Type B pancreatic cell (in vitro differentiated cells): ENCODE data around the gene HSPB1. TPM values are rescaled to one million over a fixed set of nuclear protein-coding genes. Genes with fewer than 3 reads are reported as not detected.
"Not testable (repeated sequence)": the region's sequence is repeated elsewhere in the genome, so short reads cannot be mapped to it uniquely, and the experiment has no call there.

Experiments used
- DNase-seq: peaks from one replicate; pipeline ENCODE4 v3.0.0; 2021; ENCODE audit warnings: mixed read lengths; ENCODE audit not compliant: unreplicated experiment; ENCODE audit errors: extremely low spot score
- H3K27ac Mint-ChIP-seq: 2 replicates; pipeline ENCODE4 v1.8.0; 2021; ENCODE audit warnings: mild to moderate bottlenecking, mixed read lengths
- H3K27me3 Mint-ChIP-seq: 2 replicates; pipeline ENCODE4 v1.8.0; 2021; ENCODE audit warnings: mixed read lengths
- H3K36me3 Mint-ChIP-seq: 2 replicates; pipeline ENCODE4 v1.8.0; 2021; ENCODE audit warnings: mixed read lengths
- H3K4me1 Mint-ChIP-seq: one replicate; pipeline ENCODE4 v1.8.0; 2021; ENCODE audit warnings: mixed read lengths; ENCODE audit not compliant: unreplicated experiment
- H3K4me3 Mint-ChIP-seq: 2 replicates; pipeline ENCODE4 v1.8.0; 2021; ENCODE audit warnings: mild to moderate bottlenecking, mixed read lengths
- H3K9me3 Mint-ChIP-seq: 2 replicates; pipeline ENCODE4 v1.8.0; 2021; ENCODE audit warnings: mixed read lengths
- CTCF ChIP-seq: fragments of 200-600 bp; sonication (generic); conservative IDR thresholded peaks from 2 replicates; pipeline ENCODE4 v1.5.0; 2021; ENCODE audit warnings: antibody characterized with exemption, mild to moderate bottlenecking
- total RNA-seq: library from RNA; stranded (reverse); gene quantifications from 2 replicates; pipeline ENCODE4 v1.2.1, GENCODE V29; 2021; ENCODE audit warnings: low replicate concordance

Gene HSPB1
- total RNA-seq, 1 donor from 2014 or later, result 228 TPM

DNA sequence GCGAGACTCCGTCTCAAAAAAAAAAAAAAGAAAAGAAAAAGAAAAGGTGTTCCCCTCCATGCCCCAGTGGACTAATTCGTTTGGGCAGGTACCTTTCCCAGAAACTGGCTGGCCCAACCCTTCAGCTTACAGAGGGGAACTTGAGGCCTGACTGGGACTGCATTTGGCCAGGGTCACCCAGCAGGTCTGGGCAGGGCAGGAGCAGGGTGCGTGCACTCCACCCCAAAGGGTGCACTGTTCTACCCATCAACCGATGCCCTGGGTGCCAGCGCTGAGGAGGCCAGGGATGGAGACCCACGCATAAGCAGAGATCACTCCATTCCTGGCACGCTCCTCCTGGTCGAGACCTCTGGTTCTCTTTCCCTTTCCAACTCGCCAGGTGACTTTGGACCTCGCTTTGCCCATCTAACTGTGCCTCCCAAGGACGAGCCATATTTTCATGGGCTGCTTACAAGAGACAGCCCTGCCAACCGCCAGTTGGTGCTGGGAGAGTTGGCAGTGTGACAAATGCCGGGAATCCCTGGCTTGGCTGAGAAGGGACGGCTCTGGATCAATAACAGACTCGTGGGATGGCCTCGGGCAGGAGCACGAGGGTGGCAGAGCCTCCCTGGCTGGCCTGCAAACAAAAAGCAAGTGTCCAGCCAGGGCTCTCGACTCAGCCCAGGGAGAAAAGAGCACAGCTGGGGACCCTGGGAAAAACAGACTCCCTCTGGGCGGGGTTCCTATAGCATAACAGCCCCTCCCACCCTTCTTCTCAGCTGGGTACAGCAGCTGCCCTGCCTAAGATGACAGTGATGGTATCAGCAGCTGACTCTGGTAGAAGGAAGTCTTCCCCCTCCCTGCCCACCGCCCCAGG lies 7.9 kb downstream of the HSPB1 start:
- DNase-seq, result no peak
- Mint-ChIP-seq H3K27me3 (no peaks in the 10 kb centered on the region), H3K4me1 (peaks cover 13% of the 10 kb centered on the region), H3K36me3 (no peaks in the 10 kb centered on the region), H3K9me3 (no peaks in the 10 kb centered on the region), H3K4me3 (no peak overlapping the region), H3K27ac (no peak overlapping the region)
- TF ChIP-seq CTCF, result no peak

- not testable (repeated sequence) for H3K27me3 Mint-ChIP-seq, H3K27ac Mint-ChIP-seq, H3K4me1 Mint-ChIP-seq, H3K9me3 Mint-ChIP-seq, H3K4me3 Mint-ChIP-seq, DNase-seq, H3K36me3 Mint-ChIP-seq
These were observed 9.4 kb downstream of the HSPB1 start for GRCh38 chr7:76311838-76312237.

DNA sequence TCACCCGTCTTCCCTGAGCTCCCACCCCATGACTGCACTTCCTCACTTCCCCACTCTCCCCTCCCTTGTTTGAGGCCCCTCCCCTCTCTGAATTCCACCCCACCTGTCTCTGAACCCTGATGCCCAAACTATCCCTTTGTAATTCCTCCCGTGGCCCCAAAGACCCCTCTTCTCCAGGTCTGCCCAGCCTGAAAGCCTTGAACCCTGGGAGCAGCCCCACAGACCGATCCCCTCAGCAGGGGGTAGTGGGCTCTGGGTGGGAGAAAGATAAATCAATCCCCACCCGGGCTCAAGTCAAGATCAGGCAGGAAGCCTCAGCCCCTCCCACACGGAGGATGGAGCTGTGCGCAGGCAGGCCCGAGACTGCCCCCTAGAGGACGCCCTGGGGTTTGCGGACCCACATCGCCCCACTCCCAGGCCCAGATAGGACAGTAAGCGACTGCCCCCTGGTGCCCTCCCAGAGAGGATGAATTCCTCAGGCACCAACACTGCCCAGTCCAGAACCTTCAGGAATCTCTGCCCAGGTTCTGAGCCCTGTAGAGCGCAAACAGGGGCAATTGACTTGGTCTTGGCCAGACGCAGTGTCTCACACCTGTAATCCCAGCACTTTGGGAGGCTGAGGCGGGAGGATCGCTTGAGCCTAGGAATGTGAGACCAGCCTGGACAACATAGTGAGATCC lies 11.7 kb downstream of the HSPB1 start:
- peak; percentile 100 for TF ChIP-seq CTCF
- Mint-ChIP-seq H3K27me3 (no peaks in the 10 kb centered on the region), H3K9me3 (no peaks in the 10 kb centered on the region), H3K36me3 (no peaks in the 10 kb centered on the region), H3K4me3 (peak overlapping the region; percentile 39), H3K4me1 (peaks cover 21% of the 10 kb centered on the region), H3K27ac (peak overlapping the region; percentile 46)
- DNase-seq, result peak; percentile 96

- H3K4me3 Mint-ChIP-seq, H3K27ac Mint-ChIP-seq, H3K9me3 Mint-ChIP-seq, DNase-seq, H3K36me3 Mint-ChIP-seq, H3K27me3 Mint-ChIP-seq: not testable (repeated sequence)
- peaks cover 23% of the 10 kb centered on the region for H3K4me1 Mint-ChIP-seq
These were observed 12.3 kb downstream of the HSPB1 start for GRCh38 chr7:76314740-76315139.

GRCh38 chr7:76315364-76315763 lies 12.9 kb downstream of the HSPB1 start:
- Mint-ChIP-seq H3K36me3 (no peaks in the 10 kb centered on the region), H3K27me3 (no peaks in the 10 kb centered on the region), H3K27ac (no peak overlapping the region), H3K4me1 (peaks cover 23% of the 10 kb centered on the region), H3K9me3 (no peaks in the 10 kb centered on the region), H3K4me3 (no peak overlapping the region)
- no peak for DNase-seq
- no peak for TF ChIP-seq CTCF

- DNase-seq, result no peak
- Mint-ChIP-seq H3K4me1 (peaks cover 23% of the 10 kb centered on the region), H3K36me3 (peaks cover 4% of the 10 kb centered on the region), H3K27me3 (no peaks in the 10 kb centered on the region), H3K27ac (peak overlapping the region; percentile 93), H3K9me3 (no peaks in the 10 kb centered on the region), H3K4me3 (peak overlapping the region; percentile 94)
- no peak for TF ChIP-seq CTCF
These were observed 14.7 kb downstream of the HSPB1 start for GRCh38 chr7:76316984-76317781.
